HG03196 (cell line): Measurements from ENCODE around the gene LANCL2.

Source experiments
- ATAC-seq: cut with Tn5 transposase; IDR thresholded peaks from one replicate; pipeline ENCODE4 v1.9.1; 2021; ENCODE audit not compliant: unreplicated experiment

Gene LANCL2

GRCh38 chr7:55436457-55436856 is 71.3 kb downstream of the LANCL2 start:
- no peak for ATAC-seq

DNA sequence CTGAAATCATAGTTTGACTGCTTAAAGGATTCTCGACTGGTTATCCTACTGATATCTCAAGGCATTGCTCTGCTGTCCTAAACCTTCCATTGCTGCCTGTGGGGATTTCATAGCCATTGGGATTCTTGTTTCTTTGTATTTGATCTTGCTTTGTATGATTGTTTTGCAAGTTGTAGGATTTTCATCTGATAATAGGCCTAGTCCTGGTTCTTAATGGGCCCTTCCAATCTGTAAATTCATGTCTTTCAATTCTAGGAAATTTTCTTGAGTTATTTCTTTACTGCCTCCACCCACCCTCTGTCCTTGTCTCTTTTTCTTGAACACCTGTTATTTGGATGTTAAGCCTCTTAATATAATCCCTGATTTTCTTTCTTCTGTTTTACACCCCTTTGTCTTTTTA is 72.2 kb downstream of the LANCL2 start:
- no peak for ATAC-seq

GRCh38 chr7:55438085-55438756 is 73.1 kb downstream of the LANCL2 start:
- ATAC-seq: no peak

- ATAC-seq: no peak
These were observed 73.8 kb downstream of the LANCL2 start for GRCh38 chr7:55438757-55439525.

GRCh38 chr7:55439627-55440026 is 74.5 kb downstream of the LANCL2 start:
- no peak for ATAC-seq

DNA sequence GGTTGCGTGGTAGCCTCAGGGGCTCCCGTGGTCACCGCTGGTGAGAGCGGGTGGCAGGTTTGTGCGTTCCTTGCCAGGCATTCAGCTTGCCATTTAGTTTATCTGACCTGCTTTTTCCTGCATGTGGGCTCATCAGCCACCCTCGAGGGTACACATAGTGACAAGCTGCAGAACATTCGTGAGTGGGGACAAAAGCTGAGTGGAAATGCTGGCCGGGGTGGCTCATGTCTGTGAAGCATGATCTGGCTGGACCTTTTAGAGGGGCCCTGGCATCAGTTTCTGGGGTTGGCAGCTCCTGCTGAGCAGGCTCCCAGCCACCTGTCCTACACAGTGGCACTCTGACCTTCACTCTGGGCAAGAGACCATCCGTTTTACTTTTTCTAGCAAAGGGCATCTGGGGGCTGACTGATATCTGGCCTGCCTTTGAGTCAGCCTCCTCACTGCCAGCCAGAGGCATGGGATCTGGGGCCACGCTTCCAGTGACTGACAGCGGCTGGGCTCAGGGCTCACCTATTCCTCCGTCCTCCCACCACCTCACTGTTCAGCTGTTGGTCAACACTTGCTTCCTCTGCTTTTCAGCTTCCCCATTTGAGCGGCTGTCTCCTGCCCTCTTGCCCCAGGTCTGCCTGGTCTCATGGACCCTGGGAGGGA is 75.0 kb downstream of the LANCL2 start:
- no peak for ATAC-seq

DNA sequence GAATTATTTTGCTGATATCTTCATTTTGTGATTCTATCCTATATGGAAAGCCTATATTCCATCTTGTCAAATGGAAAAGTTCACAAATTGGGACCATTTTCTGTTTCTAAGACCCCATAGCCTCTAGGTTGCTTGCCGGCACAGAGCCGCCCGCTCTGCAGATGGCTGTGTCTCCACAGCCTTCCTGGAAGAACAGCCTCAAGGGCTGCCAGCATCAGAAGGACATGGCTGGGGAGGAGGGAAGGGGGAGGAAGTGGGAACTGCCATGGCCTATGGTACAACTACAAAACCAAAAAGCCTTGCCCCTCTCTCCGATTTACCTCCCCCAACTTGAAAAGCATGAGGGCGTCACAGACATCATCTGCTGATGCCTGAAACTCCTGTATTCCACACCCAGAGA is 75.9 kb downstream of the LANCL2 start:
- ATAC-seq: no peak

DNA sequence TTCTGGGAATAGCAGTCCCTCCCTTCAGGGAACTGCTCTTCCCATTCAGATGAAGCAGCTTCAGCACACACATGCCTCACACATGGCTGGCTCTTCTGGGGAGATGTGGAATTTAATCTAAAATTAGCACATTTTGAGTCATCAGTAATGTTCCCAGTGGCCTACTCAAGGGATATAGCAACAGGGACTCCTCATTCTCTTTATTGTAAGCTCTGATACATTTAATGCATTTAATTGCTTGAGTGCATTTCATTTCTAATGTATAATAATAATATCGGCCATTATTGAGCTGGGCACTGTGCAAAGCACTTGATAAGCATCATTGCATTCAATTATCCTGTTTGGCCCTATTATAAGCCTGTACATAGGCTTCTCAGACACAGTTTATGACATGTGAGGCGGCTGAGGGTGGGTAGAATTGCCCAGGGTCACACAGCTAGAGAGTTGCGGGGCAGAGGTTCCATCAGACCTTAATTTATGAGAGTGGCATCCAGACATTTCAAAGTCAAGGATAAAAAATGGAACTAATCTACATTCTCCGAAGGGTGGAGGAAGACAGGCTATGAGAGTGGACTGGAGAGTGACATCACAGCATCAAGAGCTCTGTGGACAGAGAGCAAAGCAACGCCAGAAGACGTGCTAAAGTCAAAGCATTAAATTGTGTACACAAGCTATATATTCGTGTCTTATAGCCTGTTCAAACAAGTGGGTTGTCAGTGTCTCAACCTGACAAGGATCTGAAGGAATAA is 76.8 kb downstream of the LANCL2 start:
- ATAC-seq: no peak

DNA sequence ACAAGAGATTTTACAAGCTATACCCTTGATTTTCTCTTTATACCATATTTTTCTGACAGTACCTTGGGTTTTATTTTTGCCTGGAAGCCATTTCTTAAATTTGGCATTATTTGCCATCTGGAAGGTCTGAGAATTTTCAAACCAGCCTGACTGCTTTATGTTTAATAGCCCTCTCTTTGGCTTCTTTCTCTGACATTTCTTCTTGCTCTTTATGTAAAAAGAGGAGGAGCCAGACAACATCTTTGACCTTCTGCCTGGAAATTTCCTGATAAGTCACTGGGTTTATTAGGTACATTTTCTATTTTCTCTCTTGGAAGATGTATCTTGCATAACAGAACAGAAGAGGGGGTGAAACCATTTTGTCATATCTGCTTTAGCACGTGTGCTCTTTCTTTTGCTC is 79.6 kb downstream of the LANCL2 start:
- no peak for ATAC-seq

DNA sequence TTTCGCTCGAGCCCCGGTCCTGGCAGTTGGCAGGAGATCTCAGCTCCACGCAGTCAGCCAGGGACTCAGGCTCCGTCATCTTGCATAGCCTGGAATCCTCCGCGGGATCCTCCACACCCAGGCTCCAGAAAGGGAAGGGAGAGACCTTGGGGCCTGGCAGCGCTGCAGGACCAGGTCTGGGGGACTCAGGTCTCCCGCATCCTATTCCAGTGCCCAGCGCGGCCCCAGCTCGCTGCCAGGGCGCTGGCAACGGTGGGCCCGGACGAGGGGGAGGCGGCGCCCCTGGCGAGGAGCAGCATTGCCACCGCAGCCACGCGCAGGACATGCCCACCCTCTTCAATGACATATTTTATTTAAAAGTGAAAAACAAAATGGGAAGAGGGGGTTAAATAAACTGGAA is 83.4 kb downstream of the LANCL2 start:
- ATAC-seq: no peak

DNA sequence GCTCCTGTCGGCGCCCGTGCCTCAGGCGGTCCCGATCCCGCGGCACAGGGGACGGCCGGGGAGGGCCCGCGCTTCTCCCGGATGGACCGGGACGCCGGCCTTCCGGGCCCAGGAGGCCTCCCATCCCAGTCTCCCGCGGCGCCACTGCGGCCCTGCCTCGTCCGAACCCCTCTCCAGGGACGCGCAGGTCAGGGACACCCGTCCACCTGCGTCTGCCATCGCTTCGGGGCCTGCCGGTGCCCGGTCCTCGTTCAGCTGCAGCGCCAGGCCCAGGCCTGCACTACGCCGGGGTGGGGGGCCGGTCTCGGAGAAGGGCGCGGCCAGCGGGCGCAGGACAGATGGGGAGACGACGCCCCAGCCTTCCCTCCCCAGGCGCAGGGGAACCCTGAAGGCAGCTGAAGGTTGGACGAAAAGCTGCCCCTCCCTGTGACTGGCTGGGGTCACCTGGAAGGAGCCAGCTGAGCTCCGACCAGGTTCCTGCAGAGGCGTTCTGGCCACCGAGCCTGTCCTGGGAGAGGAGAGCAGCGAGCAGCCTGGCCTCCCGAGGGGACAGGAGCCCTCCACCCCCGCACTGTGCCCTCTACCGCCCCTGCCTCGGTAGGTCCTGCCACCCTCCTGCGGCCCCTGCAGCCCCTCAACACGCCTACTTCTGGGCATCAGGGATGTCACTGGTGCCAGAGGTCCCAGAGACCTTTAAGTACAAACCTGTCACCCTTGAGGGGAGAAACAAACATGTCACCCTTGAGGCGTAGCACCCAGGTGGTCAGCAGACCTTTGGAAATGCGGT is 84.3 kb downstream of the LANCL2 start:
- no peak for ATAC-seq

DNA sequence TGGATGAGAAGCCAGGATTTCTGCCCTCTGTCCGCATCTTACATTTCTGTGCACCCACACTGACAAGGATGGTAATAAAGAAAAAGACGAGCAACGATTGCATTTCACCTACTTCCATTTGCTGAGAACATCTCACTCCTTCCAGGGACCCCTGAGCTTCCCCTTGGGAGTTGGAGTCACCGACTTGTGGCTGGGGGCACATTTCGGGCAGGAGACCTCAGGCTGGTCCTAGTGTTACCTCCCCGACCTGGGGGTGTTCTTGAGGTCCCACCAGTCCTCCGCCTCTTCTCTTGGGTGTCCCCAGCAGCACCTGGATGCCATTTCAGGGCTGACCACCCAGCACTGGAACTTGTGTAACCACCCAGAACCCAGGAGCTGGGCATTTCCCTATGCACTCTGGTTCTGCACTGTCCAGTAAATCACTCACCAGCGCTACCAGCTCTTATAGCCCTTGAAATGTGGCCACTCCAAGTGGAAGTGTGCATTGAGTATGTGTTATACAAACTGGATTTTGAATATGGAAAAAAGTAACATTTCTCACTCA is 84.9 kb downstream of the LANCL2 start:
- ATAC-seq: no peak

GRCh38 chr7:55452971-55453370 is 87.8 kb downstream of the LANCL2 start:
- no peak for ATAC-seq

DNA sequence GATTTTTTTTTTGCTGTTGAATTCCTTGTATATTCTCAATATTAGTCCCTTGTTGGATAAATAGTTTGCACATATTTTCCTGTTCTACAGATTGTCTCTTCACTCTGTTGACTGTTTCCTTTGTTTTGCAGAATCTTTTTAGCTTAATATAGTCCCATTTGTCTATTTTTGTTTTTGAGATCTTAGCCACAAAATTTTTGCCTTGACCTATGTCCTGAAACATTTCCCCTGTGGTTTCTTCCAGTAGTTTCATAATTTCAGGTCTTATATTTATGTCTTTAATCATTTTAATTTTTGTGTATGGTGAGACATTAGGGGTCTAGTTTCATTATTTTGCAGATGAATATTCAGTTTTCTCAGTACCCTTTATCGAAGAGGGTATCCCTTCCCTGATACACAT is 92.7 kb downstream of the LANCL2 start:
- no peak for ATAC-seq

DNA sequence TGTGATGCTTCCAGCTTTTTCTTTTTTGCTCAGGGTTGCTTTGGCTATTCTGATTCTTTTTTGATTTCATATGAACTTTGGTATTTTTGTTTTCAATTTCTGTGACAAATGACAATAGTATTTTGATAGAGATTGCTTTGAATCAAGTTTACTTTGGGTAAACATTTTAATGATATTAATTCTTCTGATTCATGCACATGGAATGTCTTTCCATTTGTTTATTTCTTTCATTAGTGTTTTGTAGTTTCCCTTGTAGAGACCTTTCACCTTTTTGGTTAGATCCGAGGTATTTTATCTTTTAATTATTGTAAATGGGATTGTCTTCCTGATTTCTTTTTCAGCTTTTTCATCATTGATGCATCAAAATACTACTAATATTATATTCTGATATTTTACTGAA is 93.2 kb downstream of the LANCL2 start:
- ATAC-seq: no peak

DNA sequence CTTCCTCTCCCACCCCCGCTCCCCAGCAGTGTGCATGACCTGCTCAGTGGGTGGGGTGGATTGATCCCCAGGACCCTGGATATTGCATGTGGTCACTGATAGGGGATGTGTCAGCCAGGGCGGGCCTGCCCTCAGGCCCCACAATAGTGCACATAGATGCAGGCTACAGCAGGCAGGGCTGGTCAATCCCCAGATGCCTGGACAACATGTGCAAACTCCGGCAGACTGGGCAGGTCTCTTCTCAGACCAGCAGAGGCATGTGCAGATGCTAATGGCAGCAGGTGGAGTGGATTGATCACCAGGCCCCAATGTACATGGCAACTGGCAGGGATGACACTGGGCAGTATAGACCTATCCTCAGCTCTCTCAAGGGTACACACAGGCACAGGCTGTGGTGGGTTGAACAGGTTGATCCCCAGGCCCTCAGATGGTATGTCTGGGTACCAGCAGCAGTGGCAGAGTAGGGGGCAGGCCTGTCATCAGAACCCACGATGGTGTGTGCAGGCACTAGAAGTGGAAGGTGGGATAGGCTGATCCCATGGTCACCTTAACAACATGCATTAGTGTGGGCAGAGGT is 98.6 kb downstream of the LANCL2 start:
- ATAC-seq: no peak

GRCh38 chr7:55464422-55464821 is 99.3 kb downstream of the LANCL2 start:
- ATAC-seq: no peak

GRCh38 chr7:55465691-55466090 is 100.6 kb downstream of the LANCL2 start:
- ATAC-seq: no peak

GRCh38 chr7:55467047-55467593 is 102.0 kb downstream of the LANCL2 start:
- ATAC-seq: no peak

GRCh38 chr7:55468495-55468894 is 103.4 kb downstream of the LANCL2 start:
- no peak for ATAC-seq
